Mucosa of descending colon (tissue), 3 donors: ENCODE data around the gene ARID1B. TPM values are rescaled to one million over a fixed set of nuclear protein-coding genes. Genes with fewer than 3 reads are reported as not detected.

Source experiments
- ATAC-seq: fragments of 200-7000 bp; cut with Tn5 transposase; one replicate; pipeline ENCODE4 v1.9.1; 2020; ENCODE audit warnings: mild to moderate bottlenecking, moderate library complexity
- DNase-seq, 3 donors: peaks; one replicate each; pipeline ENCODE4 v3.0.0-alpha.2; 2020
- H3K36me3 ChIP-seq: fragments of 200-600 bp; one replicate; pipeline ENCODE4 v1.8.0; 2021; ENCODE audit warnings: low read depth, mild to moderate bottlenecking
- H3K4me1 ChIP-seq: fragments of 200-600 bp; one replicate; pipeline ENCODE4 v1.8.0; 2021; ENCODE audit warnings: low read depth, mild to moderate bottlenecking
- H3K4me3 ChIP-seq: fragments of 200-600 bp; one replicate; pipeline ENCODE4 v1.8.0; 2021; ENCODE audit warnings: mild to moderate bottlenecking
- H3K9me3 ChIP-seq: fragments of 200-600 bp; one replicate; pipeline ENCODE4 v1.8.0; 2021; ENCODE audit warnings: mild to moderate bottlenecking
- CTCF ChIP-seq: fragments of 200-600 bp; IDR thresholded peaks from one replicate; pipeline ENCODE4 v1.8.0; 2022; ENCODE audit warnings: antibody characterized with exemption, mild to moderate bottlenecking
- intact Hi-C, 2 donors: fragments of 100-400 bp; cut with DNase I in 1 of 2; cut with micrococcal nuclease in 1 of 2; formaldehyde crosslinking; loops; one replicate each; pipeline versions ENCODE4 v1.11.0 to v1.11.1; 2022; cut with DNase I, micrococcal nuclease
- total RNA-seq, 3 donors: library from RNA; stranded (reverse); fragmentation: NEBNext Ultra II Directional in 2 of 3; extraction: Animal tissue kit (Norgen Biotek cat#: 25700) in 2 of 3; gene quantifications; one replicate each; pipeline versions ENCODE4 v1.2.1 to v1.2.4, GENCODE V29; 2021 to 2023
- donor health status: DM: no; HTN: no; CAD: no; lungs with moderate emphysema.
- donor health status: DM: no; HTN: no; CAD: no.
- donor health status: DM: no; HTN: yes; CAD: no.

Gene ARID1B
- total RNA-seq, 3 donors from 2014 or later = 71.8 to 102 (median 101) TPM

GRCh38 chr6:157223021-157223430, 445.8 kb downstream of the ARID1B start:
- Histone ChIP-seq H3K36me3 (no peaks in the 10 kb centered on the region), H3K4me1 (peaks cover 5% of the 10 kb centered on the region), H3K9me3 (no peaks in the 10 kb centered on the region), H3K4me3 (no peak overlapping the region)
- TF ChIP-seq CTCF = no peak
- peak in 1 of 3 donors; percentile 36 for DNase-seq
- intact Hi-C loops = no loop called here
- ATAC-seq = no peak

GRCh38 chr6:157223511-157223910, 446.3 kb downstream of the ARID1B start:
- peaks cover 5% of the 10 kb centered on the region for H3K4me1 ChIP-seq
- intact Hi-C loops = no loop called here
- peak in 1 of 3 donors; percentile 44 for DNase-seq
- no peak for ATAC-seq
- no peaks in the 10 kb centered on the region for H3K36me3 ChIP-seq
- no peak overlapping the region for H3K4me3 ChIP-seq
- no peak for TF ChIP-seq CTCF
- no peaks in the 10 kb centered on the region for H3K9me3 ChIP-seq

- no peak for ATAC-seq
- H3K9me3 ChIP-seq = no peaks in the 10 kb centered on the region
- no peaks in the 10 kb centered on the region for H3K4me1 ChIP-seq
- no peak for DNase-seq
- H3K36me3 ChIP-seq = no peaks in the 10 kb centered on the region
- no peak for TF ChIP-seq CTCF
- H3K4me3 ChIP-seq = no peak overlapping the region
- intact Hi-C loops = no loop called here
These were observed 447.2 kb downstream of the ARID1B start for GRCh38 chr6:157224178-157224950.

- no peak for TF ChIP-seq CTCF
- H3K36me3 ChIP-seq = no peaks in the 10 kb centered on the region
- intact Hi-C loops = no loop called here
- ATAC-seq = no peak
- no peak overlapping the region for H3K4me3 ChIP-seq
- DNase-seq = no peak
- H3K4me1 ChIP-seq = no peaks in the 10 kb centered on the region
- no peaks in the 10 kb centered on the region for H3K9me3 ChIP-seq
These were observed 447.9 kb downstream of the ARID1B start for GRCh38 chr6:157224951-157225574.

GRCh38 chr6:157225575-157225995, 448.4 kb downstream of the ARID1B start:
- Histone ChIP-seq H3K4me1 (no peaks in the 10 kb centered on the region), H3K36me3 (no peaks in the 10 kb centered on the region), H3K4me3 (no peak overlapping the region), H3K9me3 (no peaks in the 10 kb centered on the region)
- ATAC-seq (no peak), DNase-seq (peak in 1 of 3 donors; percentile 47)
- TF ChIP-seq CTCF = no peak
- intact Hi-C loops = no loop called here
